ENCODE results near the gene AXIN1.

GRCh38 chr16:254461-254860, 98.1 kb downstream of the AXIN1 start:
- TF ChIP-seq CTCF (IDR thresholded peaks at IDR 0.05) (no peak), EP300 (IDR thresholded peaks at IDR 0.05) (no peak)
